Ascending aorta (tissue), 2 donors: ENCODE results near the gene GPX3. TPM values are rescaled to one million over a fixed set of nuclear protein-coding genes. Genes with fewer than 3 reads are reported as not detected.

Source experiments
- DNase-seq, 2 donors: peaks; one replicate each; pipeline ENCODE4 v3.0.0-alpha.2; 2019; ENCODE audit warnings: low spot score in 2 of 2
- H3K27ac ChIP-seq, 2 donors: fragments of 200-600 bp; sonication (generic); one replicate each; pipeline ENCODE4 v1.5.1; 2016 to 2017; ENCODE audit warnings: mild to moderate bottlenecking in 1 of 2
- H3K27me3 ChIP-seq: fragments of 200-600 bp; sonication (generic); one replicate; pipeline ENCODE4 v1.5.1; 2017
- H3K36me3 ChIP-seq, 2 donors: fragments of 200-600 bp; sonication (generic); one replicate each; pipeline ENCODE4 v1.5.1; 2016
- H3K4me1 ChIP-seq, 2 donors: fragments of 200-600 bp; sonication (generic); one replicate each; pipeline ENCODE4 v1.5.1; 2016 to 2017; ENCODE audit warnings: mild to moderate bottlenecking in 1 of 2
- H3K4me3 ChIP-seq, 2 donors: fragments of 200-600 bp; sonication (generic); one replicate each; pipeline ENCODE4 v1.5.1; 2016 to 2017; ENCODE audit warnings: mild to moderate bottlenecking in 1 of 2
- H3K9me3 ChIP-seq, 2 donors: fragments of 200-600 bp; sonication (generic); one replicate each; pipeline ENCODE4 v1.5.1; 2016
- intact Hi-C: fragments of 100-400 bp; cut with DNase I; formaldehyde crosslinking; loops from one replicate; pipeline ENCODE4 v1.15.1; 2023
- total RNA-seq: library from RNA; depleted of rRNA; stranded (reverse); fragments of >200 nt; gene quantifications from one replicate; pipeline ENCODE4 v1.1.0, GENCODE V29; 2016
- TF ChIP-seq, protein P1 (sequence below), 3 experiments: fragments of 200-600 bp in 2 of 3; fragments of 450-650 bp in 1 of 3; sonication (generic) in 2 of 3; IDR thresholded peaks; one replicate each; pipeline ENCODE4 v1.5.1; 2016 to 2019; ENCODE audit warnings: antibody characterized with exemption in 3 of 3, mild to moderate bottlenecking in 1 of 3, moderate library complexity in 1 of 3

GPX3 gene
- total RNA-seq, 1 donor from 2014 or later: 2,056 TPM

DNA sequence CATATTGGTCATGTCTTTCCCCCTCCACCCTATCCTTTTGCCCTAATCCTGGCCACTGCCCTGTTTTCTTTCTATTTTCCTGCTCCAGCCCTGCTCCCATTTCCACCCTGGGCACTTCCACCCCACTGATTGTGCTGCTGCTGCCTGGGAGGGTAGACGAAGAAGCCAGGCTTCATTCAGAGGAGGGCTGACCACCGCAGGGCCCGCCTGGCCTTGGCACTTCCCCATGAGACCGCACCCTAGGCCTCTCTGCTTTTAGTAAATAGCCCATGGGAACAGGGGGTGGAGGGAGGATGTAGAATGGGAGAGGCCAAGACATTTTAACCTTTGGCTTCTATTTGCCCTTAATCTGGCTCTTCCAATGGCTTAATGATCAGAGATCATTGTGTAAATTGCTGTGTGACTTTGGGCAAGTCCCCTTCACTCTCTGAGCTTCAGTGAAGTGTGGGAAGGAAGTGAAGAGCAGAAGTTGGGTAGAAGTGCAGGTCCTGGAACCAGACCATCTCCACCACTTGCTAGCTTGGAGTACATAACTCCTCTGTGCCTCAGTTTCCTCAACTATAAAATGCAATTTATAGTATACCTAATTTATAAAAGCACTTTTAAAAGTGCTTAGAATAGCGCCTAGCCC, 13.6 kb upstream of the GPX3 start:
- H3K4me1 ChIP-seq: peaks cover 0 to 16% of the 10 kb centered on the region in 2 donors
- H3K27ac ChIP-seq: peak overlapping the region; percentile 73 to 80
- no peak overlapping the region for H3K4me3 ChIP-seq
- no peaks in the 10 kb centered on the region for H3K36me3 ChIP-seq
- H3K9me3 ChIP-seq: no peaks in the 10 kb centered on the region
- H3K27me3 ChIP-seq: no peaks in the 10 kb centered on the region
- TF ChIP-seq, protein P1, sequence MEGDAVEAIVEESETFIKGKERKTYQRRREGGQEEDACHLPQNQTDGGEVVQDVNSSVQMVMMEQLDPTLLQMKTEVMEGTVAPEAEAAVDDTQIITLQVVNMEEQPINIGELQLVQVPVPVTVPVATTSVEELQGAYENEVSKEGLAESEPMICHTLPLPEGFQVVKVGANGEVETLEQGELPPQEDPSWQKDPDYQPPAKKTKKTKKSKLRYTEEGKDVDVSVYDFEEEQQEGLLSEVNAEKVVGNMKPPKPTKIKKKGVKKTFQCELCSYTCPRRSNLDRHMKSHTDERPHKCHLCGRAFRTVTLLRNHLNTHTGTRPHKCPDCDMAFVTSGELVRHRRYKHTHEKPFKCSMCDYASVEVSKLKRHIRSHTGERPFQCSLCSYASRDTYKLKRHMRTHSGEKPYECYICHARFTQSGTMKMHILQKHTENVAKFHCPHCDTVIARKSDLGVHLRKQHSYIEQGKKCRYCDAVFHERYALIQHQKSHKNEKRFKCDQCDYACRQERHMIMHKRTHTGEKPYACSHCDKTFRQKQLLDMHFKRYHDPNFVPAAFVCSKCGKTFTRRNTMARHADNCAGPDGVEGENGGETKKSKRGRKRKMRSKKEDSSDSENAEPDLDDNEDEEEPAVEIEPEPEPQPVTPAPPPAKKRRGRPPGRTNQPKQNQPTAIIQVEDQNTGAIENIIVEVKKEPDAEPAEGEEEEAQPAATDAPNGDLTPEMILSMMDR (IDR thresholded peaks at IDR 0.05): no peak
- intact Hi-C loops: no loop called here
- no peak for DNase-seq

- no peak overlapping the region for H3K4me3 ChIP-seq
- TF ChIP-seq, protein P1 (IDR thresholded peaks at IDR 0.05): no peak
- H3K9me3 ChIP-seq: no peaks in the 10 kb centered on the region
- H3K27ac ChIP-seq: peak overlapping the region in 1 of 2 donors; percentile 73
- no peaks in the 10 kb centered on the region for H3K36me3 ChIP-seq
- intact Hi-C loops: no loop called here
- H3K4me1 ChIP-seq: peaks cover 0 to 16% of the 10 kb centered on the region in 2 donors
- H3K27me3 ChIP-seq: no peaks in the 10 kb centered on the region
- peak in 1 of 2 donors; percentile 56 for DNase-seq
These were observed 12.8 kb upstream of the GPX3 start for GRCh38 chr5:151007430-151008209.

- Histone ChIP-seq H3K27ac (no peak overlapping the region), H3K4me1 (peaks cover 0 to 16% of the 10 kb centered on the region in 2 donors), H3K9me3 (no peaks in the 10 kb centered on the region), H3K27me3 (no peaks in the 10 kb centered on the region), H3K4me3 (no peak overlapping the region), H3K36me3 (no peaks in the 10 kb centered on the region)
- peak in 1 of 2 donors; percentile 61 for DNase-seq
- TF ChIP-seq, protein P1 (IDR thresholded peaks at IDR 0.05): no peak
- intact Hi-C loops: no loop called here
These were observed 12.2 kb upstream of the GPX3 start for GRCh38 chr5:151008210-151008491.

DNA sequence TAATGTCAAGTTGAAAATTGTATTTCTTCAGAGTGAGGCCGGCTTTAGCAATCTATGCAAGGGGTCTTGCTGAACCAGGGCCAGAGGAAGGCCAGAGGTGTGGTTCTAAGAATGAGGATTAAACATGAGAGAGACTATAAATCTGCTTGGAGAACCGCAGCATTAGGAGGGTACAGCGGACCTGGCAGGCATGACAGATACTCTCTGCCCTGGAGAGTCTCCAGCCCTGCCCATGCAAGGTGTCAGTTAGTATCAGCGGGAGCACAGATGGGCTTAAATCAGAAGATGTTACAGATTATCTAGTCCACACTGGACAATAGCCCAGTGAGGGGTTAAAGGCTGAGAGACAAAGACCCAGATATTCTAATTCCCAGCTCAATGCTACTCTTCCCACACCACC, 11.5 kb upstream of the GPX3 start:
- H3K27ac ChIP-seq: no peak overlapping the region
- no peaks in the 10 kb centered on the region for H3K9me3 ChIP-seq
- DNase-seq: no peak
- no peaks in the 10 kb centered on the region for H3K27me3 ChIP-seq
- no peaks in the 10 kb centered on the region for H3K36me3 ChIP-seq
- H3K4me3 ChIP-seq: no peak overlapping the region
- intact Hi-C loops: no loop called here
- H3K4me1 ChIP-seq: peaks cover 0 to 16% of the 10 kb centered on the region in 2 donors
- TF ChIP-seq, protein P1 (IDR thresholded peaks at IDR 0.05): no peak

GRCh38 chr5:151012862-151013261, 7.5 kb upstream of the GPX3 start:
- H3K9me3 ChIP-seq: no peaks in the 10 kb centered on the region
- TF ChIP-seq, protein P1 (IDR thresholded peaks at IDR 0.05): no peak
- H3K4me3 ChIP-seq: no peak overlapping the region
- intact Hi-C loops: no loop called here
- no peak overlapping the region for H3K27ac ChIP-seq
- H3K36me3 ChIP-seq: no peaks in the 10 kb centered on the region
- H3K27me3 ChIP-seq: no peaks in the 10 kb centered on the region
- H3K4me1 ChIP-seq: no peaks in the 10 kb centered on the region
- DNase-seq: no peak
